SKM-1 treated with dmso at 0.1 percent for 144 hours (cell line): ENCODE data around the gene PCDHGA1.
A peak's percentile ranks its signal among the peaks of the same experiment; 100 is the strongest.
"Not testable (repeated sequence)": the region's sequence is repeated elsewhere in the genome, so short reads cannot be mapped to it uniquely, and the experiment has no call there.

Experiments used
- DNase-seq: peaks from one replicate; lab custom pipeline; 2025; ENCODE audit not compliant: unreplicated experiment; lab: John Stamatoyannopoulos, UW

PCDHGA1 gene

DNA sequence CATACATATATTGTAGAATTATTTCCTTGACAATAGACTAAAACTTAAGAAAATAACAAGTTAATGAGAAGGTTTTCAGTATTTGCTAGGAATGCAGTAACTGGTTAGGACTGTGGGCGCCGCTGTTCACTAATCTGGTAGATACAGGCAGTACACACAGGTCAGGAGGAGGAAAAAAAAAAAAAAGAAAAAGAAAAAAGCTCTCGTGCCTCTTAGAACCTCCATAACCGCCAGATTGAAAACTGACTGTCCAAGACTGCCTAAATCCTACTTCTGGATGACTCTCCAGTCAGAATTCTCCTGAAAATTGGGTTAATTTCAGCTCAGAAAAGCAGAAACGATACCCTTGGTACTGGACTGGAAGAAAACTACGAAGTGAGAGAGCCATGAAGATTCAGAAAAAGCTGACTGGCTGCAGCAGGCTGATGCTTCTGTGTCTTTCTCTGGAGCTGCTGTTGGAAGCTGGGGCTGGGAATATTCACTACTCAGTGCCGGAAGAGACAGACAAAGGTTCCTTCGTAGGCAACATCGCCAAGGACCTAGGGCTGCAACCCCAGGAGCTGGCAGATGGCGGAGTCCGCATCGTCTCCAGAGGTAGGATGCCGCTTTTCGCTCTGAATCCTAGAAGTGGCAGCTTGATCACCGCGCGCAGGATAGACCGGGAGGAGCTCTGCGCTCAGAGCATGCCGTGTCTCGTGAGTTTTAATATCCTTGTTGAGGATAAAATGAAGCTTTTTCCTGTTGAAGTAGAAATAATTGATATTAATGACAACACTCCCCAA lies at the start of gene PCDHGA1:
TSS of gene PCDHGA1 (plus strand) at position 216 of the 782 bp plus-strand sequence.
- DNase-seq: no peak

DNA sequence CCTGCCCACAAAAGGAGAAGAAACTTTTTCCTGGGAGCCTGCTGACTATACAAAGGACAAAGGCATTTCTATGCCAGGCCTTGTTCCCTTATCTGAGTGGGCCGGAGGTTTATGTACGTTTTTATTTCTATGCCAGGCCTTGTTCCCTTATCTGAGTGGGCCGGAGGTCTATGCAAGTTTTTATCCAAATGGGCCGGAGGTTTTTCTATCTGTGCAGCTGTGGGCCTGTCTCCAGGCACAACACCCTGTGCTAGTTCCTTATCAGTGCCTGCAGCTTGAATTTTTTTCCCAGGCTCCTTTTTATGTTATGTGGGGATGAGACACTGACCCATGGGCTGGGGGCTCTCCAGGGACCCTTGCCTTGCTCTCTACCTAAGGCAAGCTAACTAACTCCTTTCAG lies 31.9 kb upstream of the PCDHGA1 start:
- DNase-seq: no peak

DNA sequence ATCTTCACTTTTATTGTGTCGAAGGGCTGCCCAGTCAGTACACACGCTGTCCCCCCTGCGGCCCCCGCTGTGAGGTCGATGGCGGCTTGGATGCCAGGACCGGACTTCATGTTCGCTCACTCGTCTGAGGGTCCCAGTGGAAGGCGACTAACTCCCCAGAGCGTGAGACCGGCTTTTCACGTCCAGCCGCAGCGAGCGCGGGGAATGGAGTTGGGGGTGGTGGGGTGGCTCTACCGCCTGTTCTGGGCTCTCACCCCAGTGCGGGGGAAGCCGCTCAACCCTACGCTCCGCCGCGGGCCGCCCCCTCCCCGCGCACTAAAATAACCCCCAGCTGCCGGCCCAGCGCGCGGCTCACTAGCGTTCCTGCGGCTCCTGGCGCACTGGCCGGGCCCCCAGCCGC lies 26.6 kb upstream of the PCDHGA1 start, which contains the start of gene SLC25A2:
TSS of gene SLC25A2 (minus strand) at position 294 of the 400 bp plus-strand sequence. CDS start at position 110, 184 bp downstream.
- DNase-seq: no peak

DNA sequence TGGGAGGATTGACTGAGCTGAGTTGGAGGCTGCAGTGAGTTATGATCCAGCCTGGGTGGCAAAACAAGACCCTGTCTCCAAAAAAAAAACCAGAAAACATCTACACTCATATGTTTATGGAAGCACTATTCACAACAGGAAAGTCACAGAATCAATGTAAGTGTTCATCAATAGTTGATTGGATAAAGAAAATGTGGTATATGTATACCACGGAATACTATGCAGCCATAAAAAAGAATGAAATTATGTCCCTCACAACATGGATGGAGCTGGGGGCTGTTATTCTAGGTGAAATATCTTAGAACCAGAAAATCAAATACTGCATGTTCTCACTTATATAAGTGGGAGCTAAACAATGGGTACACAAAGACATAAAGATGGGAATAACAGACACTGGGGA lies 23.7 kb upstream of the PCDHGA1 start:
- no peak for DNase-seq

DNA sequence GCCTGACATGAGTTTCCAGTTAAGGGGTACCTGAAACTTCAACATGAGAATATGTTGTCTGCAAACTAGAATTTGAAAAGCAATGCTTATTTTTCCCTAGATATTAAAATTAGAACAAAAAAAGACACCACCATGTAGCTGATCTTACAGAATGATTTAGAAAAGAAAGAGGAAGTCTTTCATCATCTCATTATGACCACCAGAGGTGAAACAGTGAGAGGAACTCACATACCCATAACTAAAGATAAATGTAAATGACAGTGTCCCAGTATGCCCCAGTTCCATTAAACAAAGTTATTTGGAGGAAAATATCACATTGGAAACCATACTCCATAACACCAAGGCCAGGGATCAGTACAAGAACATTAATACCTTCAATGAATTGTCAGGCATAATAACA lies 16.6 kb upstream of the PCDHGA1 start:
- DNase-seq: no peak

DNA sequence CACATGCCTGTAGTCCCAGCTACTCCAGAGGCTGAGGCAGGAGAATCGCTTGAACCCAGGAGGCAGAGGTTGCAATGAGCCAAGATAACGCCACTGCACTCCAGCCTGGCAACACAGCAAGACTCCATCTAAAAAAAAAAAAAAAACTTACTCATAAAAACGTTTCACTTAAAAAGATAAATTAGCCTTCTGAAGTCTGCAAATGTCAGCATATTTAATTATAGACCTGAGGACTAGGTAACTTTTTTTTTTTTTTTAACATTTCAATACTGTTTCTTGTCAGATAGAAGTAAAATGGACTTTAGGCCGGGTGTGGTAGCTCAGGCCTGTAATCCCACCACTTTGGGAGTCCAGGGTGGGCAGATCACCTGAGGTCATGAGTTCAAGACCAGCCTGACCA lies 13.4 kb upstream of the PCDHGA1 start:
- DNase-seq: not testable (repeated sequence)

DNA sequence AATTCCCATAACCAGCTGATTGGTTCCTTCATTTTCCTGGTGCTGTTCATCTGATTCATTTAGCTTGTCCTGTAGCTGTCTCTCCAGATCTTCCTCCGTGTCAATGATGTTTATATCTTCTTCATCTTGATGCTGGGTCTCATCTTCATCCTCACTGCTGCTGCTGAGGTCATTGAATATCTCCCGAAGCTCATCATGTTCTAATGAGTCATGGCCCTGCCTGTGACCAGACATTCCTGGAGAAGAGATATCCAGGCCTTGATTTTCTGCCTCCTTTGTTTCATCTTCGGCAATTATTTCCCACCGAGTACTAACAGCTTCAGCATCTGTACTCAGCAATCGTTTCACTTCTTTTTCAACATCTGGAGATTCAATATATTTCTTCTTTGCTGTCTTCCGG lies 11.1 kb upstream of the PCDHGA1 start:
- DNase-seq: no peak

DNA sequence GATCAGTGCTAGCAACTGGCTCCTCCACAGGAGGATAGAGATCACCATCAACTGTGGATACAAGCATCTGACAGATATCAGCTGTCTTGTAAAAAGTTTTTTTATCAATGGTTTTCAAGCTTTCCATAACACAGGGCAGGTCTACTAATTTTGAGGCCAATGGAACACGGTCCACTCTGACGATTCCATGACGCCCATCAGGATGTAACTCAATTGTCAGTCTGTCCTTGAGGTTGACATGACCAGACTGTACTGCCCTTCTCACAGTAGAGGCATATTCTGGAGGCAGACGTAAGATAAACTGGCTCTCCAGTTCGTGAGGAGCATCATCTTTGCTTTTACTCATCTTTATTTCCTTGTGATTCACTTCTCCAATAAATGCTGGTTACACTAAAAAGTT lies 10.6 kb upstream of the PCDHGA1 start:
- DNase-seq: no peak

DNA sequence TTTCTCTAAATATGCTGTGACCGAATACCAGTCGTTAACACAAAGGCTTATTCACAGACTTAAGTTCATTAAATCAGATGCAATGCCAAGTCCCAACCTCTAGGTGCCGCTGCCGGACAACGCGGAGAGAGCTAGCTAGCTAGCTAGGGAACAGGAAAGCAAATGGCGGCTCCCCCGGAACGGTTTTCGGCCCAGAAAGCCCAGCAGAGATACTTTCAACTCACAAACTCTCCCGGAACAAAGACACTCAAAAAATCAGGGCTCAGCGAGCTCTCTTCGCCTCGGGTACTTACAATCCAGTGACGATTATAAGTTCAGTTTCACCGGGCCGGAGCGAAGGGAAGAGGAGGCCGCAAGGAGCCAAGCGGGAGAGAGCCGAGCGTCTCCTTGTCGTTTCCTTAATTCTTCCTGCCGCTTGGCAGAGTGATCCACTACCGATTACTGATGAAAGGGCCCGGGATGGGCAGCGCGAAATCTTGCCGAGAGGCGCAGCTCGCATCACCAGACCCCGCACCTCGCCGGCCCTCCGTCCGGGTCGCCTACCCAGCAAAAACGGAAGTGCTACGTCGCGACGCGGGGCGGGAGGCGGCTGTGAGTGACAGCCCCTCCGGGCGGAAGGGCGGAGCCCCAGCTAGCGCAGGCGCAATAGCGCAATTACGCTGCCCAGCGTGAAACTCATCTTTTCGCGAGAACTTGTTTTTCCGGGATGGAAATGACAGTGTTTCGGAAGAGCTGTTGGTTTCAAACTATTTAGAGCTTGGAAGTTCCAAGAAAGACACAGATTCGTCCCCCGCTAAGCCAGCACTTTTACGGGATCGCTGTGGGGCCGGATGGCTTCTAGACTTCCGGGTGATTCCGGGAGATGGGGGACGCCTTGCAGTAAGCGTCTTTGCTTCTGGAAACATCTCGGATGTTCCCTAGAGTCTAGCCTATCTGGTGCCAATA lies 9.8 kb upstream of the PCDHGA1 start, which contains the start of gene TAF7:
TSS of gene TAF7 (minus strand) at position 560 of the 945 bp plus-strand sequence. CDS start 740 bp downstream, outside the sequence.
- peak; percentile 83 for DNase-seq

DNA sequence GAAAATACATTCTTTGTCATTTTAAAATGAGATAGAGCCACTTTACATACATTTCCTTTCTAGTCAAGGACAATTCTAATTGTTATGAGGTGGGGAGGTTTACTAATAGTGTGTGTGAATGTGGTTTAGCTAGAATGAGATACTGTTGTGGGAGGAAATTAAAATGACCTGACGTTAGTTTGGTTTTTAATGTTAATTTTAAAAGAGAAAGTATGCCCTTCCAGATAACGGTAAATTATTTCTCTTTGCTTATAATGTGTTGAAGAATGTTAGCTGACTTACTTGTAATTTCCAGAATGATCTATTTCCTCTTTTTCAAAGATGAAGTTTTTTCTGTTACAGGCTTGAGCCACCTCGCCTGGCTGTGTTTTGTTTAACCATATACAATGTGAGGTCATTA lies 8.1 kb upstream of the PCDHGA1 start:
- no peak for DNase-seq

DNA sequence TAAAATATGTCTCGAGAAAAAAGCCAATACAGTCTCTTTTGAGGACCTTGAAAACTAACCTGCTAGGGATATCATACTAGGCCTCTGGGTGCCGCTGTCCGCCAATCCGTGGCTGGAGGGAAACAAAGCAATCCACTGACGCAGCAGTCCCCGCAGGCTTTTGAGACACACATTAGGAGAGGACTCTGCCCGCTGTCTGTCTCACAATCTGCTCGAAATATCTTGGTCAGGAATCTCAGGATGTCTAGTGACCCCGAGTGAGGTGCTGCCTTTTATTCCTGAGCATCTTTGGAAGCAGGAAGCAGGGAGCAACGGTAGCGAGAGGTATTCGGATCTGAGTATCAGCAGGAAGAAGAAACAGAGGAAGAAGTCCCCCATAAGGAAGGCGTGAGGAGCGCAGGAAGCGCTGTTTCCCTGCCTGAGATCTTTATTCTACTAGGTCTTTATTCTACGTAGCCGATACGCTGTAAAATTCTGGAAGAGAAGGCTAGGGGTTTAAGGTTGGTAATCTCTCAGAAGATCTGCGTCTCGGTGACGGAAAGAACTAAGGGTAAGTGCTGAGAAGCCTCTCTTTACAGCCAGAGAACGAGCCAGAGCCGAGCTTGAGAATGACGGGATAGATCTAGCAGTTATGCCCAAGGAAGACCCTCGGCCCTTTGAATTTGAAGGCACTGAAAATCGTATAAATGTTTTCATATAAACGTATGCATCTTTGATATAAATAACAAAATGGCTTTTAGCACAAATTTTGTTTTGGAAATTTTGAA lies 4.0 kb upstream of the PCDHGA1 start:
- no peak for DNase-seq

DNA sequence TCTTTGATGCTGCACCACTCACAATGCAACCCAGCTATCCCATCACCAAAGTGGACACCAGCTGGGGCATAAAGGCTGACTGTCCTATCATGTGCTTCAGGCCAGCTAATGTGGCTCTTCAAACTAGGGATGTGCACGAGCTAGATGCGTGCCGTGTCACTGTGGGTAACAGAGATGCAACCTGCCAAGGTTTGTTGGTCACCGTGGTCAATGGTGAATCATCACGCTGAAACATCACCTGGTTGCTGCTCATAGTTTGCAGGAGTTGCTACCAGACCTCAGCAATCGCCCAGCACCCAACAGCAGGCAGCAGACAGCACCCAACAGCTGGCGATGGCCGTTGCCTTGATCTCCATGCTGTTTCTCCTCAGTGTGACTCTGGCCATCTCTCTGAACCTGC lies 2.1 kb upstream of the PCDHGA1 start:
- DNase-seq: no peak

DNA sequence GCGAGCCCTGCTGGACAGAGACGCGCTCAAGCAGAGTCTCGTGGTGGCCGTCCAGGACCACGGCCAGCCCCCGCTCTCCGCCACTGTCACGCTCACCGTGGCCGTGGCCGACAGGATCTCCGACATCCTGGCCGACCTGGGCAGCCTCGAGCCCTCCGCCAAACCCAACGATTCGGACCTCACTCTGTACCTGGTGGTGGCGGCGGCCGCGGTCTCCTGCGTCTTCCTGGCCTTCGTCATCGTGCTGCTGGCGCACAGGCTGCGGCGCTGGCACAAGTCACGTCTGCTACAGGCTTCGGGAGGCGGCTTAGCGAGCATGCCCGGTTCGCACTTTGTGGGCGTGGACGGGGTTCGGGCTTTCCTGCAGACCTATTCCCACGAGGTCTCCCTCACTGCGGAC lies 2.3 kb downstream of the PCDHGA1 start:
- not testable (repeated sequence) for DNase-seq

DNA sequence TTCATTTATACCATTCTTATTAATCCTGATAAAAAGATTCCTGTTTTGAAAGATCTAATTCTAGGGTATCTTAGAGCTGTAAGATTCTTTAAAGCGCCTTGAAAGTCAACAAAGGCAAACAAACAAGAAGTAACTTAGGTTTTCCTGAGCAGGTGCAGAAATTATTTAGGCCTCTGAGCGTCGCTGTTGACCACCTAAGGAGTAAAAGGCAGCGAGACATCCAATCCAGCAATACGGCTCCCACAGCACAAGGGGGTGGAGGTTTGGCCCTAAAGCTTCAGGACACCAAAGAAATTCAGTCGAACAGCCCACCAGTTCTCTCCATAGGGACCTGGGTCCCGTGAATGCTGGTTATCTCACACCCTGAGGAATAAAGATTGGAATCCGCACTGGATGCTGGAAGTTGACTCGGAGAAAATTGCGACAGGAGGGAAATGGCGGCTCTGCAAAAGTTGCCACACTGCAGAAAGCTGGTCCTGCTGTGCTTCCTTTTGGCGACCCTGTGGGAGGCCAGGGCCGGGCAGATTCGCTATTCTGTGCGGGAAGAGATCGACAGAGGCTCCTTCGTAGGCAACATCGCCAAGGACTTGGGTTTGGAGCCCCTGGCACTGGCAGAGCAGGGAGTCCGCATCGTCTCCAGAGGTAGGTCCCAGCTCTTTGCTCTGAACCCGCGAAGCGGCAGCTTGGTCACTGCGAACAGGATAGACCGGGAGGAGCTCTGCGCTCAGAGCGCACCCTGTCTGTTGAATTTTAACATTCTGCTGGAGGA lies 8.4 kb downstream of the PCDHGA1 start, which contains the start of gene PCDHGA2:
TSS of gene PCDHGA2 (plus strand) at position 223 of the 769 bp plus-strand sequence.
- DNase-seq: no peak

DNA sequence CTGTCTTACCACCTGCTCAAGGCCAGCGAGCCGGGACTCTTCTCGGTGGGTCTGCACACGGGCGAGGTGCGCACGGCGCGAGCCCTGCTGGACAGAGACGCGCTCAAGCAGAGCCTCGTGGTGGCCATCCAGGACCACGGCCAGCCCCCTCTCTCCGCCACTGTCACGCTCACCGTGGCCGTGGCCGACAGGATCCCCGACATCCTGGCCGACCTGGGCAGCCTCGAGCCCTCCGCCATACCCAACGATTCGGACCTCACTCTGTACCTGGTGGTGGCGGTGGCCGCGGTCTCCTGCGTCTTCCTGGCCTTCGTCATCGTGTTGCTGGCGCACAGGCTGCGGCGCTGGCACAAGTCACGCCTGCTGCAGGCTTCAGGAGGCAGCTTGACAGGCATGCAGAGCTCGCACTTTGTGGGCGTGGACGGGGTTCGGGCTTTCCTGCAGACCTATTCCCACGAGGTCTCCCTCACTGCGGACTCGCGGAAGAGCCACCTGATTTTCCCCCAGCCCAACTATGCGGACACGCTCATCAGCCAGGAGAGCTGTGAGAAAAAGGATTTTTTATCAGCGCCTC lies 10.6 kb downstream of the PCDHGA1 start:
- not testable (repeated sequence) for DNase-seq

DNA sequence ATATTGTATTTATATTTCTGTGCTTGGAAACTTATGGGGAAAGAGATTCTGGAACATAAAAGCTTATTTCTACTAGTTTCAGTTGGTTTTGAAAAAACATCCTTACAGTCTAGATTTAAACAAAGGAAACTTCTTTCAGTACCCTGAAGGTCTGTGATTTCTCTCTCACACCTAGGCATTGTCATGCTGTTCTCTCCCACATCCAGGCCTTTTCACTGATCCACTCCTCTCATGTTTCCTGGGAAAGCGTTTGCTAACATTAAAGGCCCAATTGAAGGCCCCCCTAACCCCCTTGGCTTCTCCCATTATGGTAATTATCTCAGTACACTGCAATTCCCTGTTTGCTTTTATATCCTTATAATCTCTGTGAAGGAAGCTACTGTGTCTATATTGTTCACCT lies 12.5 kb downstream of the PCDHGA1 start:
- no peak for DNase-seq

DNA sequence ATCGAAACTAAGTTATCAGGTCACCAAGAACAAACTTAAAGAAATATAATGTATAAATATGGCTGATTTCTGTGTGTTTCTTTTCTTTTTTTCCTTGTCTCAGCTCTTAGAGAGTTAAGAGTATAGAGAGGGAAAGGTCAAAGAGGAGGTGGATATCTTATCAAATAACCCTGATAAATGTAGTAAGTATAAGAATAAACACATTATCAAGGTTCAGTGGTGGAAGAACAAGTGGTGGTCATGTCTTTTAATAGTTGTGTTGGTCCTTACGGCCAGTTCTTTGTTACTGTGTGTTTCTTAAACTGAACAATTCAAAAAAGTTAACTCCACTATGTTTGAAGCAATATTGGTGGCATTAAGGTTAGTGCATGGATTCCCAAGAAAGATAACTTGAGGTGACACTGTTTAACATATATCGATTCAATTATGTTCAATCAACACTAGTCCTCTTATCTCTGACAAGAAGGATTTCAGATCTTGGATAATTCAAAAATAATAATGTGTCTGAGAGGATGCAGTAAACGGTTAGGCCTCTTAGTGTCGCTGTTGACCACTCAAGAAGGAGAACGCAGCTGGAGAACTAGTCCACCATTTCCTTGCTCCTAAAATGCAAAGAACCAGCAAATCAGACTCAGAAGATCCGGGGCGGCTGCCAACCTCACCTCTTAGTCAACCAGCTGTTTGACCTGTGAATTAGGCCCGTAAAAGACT lies 13.1 kb downstream of the PCDHGA1 start, which contains the start of gene PCDHGA3:
TSS of gene PCDHGA3 (plus strand) at position 588 of the 711 bp plus-strand sequence. CDS start 205 bp downstream, outside the sequence.
- DNase-seq: no peak

DNA sequence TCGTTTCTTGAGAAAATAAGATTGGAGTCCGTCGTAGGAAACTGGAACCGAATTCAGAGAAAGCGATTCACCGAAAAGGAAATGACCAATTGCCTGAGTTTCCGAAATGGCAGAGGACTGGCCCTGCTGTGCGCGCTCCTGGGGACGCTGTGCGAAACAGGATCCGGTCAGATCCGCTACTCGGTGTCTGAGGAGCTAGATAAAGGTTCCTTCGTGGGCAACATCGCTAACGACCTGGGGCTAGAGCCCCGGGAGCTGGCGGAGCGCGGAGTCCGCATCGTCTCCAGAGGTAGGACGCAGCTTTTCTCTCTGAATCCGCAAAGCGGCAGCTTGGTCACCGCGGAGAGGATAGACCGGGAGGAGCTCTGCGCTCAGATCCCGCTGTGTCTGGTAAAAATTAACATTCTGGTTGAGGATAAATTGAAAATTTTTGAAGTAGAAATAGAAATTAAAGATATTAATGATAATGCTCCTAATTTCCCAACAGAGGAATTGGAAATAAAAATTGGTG lies 13.7 kb downstream of the PCDHGA1 start:
- DNase-seq: no peak

DNA sequence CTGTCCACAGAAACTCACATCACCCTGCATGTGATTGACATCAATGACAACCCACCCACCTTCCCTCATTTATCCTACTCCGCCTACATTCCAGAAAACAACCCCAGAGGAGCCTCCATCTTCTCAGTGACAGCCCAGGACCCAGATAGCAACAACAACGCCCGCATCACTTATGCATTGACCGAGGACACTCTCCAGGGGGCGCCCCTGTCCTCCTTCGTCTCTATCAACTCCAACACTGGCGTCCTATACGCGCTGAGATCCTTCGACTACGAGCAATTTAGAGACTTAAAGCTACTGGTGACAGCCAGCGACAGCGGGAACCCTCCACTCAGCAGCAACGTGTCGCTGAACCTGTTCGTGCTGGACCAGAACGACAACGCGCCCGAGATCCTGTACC lies 15.0 kb downstream of the PCDHGA1 start:
- no peak for DNase-seq
